ENCODE data around the gene COX7A1.

GRCh38 chr19:36136964-36137686, 15.1 kb downstream of the COX7A1 start:
- no peak for TF ChIP-seq CTCF (IDR thresholded peaks at IDR 0.05 in 2 of 3, conservative IDR thresholded peaks at IDR 0.05 in 1 of 3; ENCODE audit: control insufficient read depth in 2 of 3, extremely low read depth in 1 of 3, insufficient read depth in 1 of 3, low read depth in 3 of 3, low read length in 3 of 3)
- TF ChIP-seq, protein P1, sequence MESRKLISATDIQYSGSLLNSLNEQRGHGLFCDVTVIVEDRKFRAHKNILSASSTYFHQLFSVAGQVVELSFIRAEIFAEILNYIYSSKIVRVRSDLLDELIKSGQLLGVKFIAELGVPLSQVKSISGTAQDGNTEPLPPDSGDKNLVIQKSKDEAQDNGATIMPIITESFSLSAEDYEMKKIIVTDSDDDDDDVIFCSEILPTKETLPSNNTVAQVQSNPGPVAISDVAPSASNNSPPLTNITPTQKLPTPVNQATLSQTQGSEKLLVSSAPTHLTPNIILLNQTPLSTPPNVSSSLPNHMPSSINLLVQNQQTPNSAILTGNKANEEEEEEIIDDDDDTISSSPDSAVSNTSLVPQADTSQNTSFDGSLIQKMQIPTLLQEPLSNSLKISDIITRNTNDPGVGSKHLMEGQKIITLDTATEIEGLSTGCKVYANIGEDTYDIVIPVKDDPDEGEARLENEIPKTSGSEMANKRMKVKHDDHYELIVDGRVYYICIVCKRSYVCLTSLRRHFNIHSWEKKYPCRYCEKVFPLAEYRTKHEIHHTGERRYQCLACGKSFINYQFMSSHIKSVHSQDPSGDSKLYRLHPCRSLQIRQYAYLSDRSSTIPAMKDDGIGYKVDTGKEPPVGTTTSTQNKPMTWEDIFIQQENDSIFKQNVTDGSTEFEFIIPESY (IDR thresholded peaks at IDR 0.05) = no peak
- TF ChIP-seq BHLHE40 (IDR thresholded peaks at IDR 0.05; ENCODE audit: borderline replicate concordance in 1 of 2, low read depth in 2 of 2, low read length in 1 of 2) = no peak
- no peak for TF ChIP-seq GABPA (IDR thresholded peaks at IDR 0.05; ENCODE audit: low read depth)
- TF ChIP-seq KDM1A (IDR thresholded peaks at IDR 0.05; ENCODE audit: borderline replicate concordance) = no peak
- TF ChIP-seq BACH1 (IDR thresholded peaks at IDR 0.05; ENCODE audit: borderline replicate concordance) = no peak
- no peak for TF ChIP-seq POLR2A (IDR thresholded peaks at IDR 0.05; ENCODE audit: low read depth, low read length)
- TF ChIP-seq EP300 (IDR thresholded peaks at IDR 0.05; ENCODE audit: borderline replicate concordance in 1 of 2, control insufficient read depth in 1 of 2, low read depth in 2 of 2, low read length in 2 of 2) = no peak

Data from GM12878 (cell line).